ENCODE results near the gene EIF4B.

DNA sequence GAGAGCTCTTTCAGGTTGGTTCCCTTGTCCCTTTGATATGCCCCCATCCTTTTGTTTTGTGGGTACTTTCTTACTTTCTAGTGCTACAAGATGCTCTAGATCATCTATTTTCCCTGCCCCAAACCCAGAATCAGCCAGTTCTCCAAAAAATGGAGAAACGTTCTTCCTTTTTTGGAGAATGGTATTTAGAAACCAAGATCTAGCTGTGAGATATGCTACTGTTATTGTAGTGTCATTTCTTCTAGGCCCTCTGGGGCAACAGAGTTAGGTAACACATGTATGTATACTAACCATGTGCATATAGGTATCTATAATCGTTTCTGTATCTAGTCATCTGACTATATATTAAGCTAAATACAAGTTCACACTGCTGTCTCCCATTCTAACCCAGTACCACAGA lies 84.3 kb downstream of the EIF4B start:
- TF ChIP-seq, protein P1, sequence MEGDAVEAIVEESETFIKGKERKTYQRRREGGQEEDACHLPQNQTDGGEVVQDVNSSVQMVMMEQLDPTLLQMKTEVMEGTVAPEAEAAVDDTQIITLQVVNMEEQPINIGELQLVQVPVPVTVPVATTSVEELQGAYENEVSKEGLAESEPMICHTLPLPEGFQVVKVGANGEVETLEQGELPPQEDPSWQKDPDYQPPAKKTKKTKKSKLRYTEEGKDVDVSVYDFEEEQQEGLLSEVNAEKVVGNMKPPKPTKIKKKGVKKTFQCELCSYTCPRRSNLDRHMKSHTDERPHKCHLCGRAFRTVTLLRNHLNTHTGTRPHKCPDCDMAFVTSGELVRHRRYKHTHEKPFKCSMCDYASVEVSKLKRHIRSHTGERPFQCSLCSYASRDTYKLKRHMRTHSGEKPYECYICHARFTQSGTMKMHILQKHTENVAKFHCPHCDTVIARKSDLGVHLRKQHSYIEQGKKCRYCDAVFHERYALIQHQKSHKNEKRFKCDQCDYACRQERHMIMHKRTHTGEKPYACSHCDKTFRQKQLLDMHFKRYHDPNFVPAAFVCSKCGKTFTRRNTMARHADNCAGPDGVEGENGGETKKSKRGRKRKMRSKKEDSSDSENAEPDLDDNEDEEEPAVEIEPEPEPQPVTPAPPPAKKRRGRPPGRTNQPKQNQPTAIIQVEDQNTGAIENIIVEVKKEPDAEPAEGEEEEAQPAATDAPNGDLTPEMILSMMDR (IDR thresholded peaks at IDR 0.05): no peak
- TF ChIP-seq POLR2AphosphoS5 (IDR thresholded peaks at IDR 0.05; ENCODE audit: insufficient read depth in 1 of 2, low read depth in 1 of 2) (no peak), POLR2A (IDR thresholded peaks at IDR 0.05) (no peak)
